ENCODE results near the gene BCL7A.

BCL7A gene

DNA sequence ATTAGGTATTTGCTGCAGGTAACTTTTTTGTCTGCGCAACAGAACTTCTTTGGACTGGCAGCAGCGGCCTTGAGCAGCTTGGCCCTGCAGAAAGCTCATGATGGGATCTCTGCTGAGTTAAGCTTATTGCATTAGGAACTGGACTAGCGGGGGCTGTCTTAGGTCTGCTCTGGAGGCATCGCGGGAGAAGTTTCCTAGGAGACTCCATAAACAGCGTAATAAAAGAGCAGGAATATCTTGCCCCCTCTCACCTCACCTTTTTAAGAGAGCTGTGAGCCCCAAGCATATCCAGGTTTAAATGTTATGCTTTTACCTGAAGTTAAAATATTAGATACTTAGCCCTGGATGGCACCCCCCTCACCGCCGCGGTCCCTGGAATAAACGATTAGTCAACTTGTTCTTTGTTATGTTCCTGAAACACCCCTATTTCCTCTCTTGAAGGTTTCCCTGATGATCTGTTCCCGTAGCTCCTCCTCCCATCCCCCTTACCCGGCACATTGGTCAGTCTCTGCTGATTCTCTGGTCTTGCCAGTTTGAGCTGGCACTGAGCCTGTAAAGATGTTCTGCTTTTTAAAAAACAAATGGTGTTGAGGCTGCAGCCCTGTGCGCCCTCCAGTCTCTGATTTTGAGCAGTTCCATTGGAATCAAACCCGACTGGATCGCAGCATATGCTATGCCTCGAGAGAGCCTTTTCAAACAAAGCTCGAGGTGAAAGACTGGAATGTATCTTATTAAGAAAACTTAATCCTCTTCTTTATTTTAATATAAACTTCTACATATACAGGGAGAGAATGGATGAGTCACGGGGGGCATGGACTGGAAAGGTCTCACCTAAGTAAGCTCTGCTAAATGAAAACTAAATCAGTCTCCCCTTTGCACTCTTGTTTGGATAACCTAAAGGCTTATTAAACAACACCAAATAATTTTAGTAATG lies 58.7 kb downstream of the BCL7A start:
- peak overlapping the region; percentile 65 for H3K4me3 ChIP-seq (ENCODE audit: low read depth, low read length)
- TF ChIP-seq, protein P1, sequence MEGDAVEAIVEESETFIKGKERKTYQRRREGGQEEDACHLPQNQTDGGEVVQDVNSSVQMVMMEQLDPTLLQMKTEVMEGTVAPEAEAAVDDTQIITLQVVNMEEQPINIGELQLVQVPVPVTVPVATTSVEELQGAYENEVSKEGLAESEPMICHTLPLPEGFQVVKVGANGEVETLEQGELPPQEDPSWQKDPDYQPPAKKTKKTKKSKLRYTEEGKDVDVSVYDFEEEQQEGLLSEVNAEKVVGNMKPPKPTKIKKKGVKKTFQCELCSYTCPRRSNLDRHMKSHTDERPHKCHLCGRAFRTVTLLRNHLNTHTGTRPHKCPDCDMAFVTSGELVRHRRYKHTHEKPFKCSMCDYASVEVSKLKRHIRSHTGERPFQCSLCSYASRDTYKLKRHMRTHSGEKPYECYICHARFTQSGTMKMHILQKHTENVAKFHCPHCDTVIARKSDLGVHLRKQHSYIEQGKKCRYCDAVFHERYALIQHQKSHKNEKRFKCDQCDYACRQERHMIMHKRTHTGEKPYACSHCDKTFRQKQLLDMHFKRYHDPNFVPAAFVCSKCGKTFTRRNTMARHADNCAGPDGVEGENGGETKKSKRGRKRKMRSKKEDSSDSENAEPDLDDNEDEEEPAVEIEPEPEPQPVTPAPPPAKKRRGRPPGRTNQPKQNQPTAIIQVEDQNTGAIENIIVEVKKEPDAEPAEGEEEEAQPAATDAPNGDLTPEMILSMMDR (IDR thresholded peaks at IDR 0.05; ENCODE audit: borderline replicate concordance, insufficient read depth, low read depth, low read length): no peak

DNA sequence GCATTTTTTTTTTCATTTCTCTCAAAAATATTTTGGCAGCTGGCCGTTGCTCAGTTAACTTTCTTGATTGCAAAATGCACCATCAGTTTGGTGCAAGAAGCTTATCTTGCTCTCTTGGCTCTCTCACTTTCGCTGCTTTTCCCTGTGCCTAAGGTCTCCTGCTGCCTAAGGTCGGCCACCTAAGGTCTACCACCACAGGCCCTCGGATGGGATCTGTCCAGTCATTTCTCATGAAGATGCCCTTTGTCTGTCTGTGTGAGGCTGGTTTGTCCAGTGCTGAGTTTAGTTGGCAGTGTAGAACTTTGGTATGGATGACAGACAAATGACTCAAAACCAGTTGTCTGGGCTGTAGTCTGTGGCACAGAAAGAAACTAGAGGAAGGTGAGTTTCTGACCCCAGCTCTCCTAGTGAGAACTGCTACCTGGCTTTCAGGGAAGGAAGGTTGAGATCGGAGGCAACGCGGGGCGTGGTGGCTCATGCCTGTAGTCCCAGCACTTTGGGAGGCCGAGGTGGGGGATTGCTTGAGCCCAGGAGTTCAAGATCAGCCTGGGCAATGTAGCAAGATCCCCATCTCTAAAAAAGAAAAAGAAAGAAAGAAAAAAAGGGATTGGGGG lies 59.5 kb downstream of the BCL7A start:
- peak overlapping the region; percentile 65 for H3K4me3 ChIP-seq (ENCODE audit: low read depth, low read length)
- TF ChIP-seq, protein P1 (IDR thresholded peaks at IDR 0.05; ENCODE audit: borderline replicate concordance, insufficient read depth, low read depth, low read length): no peak

DNA sequence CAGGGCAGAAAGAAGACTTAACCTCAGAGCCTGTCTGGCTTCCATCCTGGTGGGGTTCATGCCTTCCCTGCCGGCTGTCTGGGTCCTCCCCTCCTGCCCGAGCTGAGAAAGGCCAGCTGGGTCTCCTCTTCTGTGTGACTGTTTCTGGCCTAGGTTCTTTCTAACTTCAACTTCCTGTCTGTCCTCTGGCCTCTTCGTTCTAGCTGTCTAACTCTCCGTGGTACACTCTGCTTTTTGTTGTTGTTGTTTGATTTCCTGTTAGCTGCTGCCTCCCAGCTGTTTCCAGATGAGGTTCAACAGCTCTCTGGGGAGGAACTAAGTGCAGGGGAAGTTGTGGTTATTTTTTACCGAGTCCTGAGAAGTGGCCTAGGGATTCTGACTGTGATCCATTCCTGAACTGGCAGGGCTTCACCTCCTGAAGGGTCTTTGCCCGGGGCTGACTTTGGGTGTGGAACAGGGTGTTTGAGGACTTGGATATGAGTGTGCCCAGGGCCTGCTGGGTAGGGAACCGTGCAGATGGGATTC lies 60.1 kb downstream of the BCL7A start:
- TF ChIP-seq, protein P1 (IDR thresholded peaks at IDR 0.05; ENCODE audit: borderline replicate concordance, insufficient read depth, low read depth, low read length): no peak
- peak overlapping the region; percentile 65 for H3K4me3 ChIP-seq (ENCODE audit: low read depth, low read length)

DNA sequence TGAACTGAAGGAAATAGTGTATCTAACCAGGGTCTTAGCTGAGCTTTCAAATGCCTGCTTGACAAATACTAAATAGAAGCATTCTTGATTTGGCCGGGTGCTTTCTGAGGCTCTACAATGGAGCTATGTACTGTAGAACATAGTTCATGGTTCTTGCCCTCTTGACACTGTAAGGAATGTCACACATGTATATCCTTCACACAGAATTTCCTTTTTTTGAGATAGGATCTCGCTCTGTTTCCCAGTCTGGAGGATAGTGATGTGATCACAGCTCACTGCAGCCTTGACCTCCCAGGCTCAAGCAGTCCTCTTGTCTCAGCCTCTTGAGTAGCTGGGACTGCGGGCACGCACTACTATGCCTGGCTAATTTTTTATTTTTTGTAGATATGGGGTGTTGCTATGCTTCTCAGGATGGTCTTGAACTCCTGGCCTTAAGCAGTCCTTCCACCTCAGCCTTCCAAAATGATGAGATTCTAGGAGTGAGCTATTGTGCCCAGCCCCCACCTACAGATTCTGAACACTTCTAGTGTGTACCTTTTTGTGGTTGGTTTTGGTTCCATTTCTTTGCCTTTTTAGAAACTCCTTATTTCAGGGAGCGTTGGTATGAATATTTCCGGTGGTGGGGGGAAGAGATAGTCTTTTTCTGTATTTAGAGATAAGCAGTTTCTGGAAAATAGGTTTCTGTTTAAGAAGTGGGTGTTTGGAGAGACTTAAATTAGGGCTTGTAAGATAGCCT lies 61.1 kb downstream of the BCL7A start:
- no peak overlapping the region for H3K4me3 ChIP-seq (ENCODE audit: low read depth, low read length)
- TF ChIP-seq, protein P1 (IDR thresholded peaks at IDR 0.05; ENCODE audit: borderline replicate concordance, insufficient read depth, low read depth, low read length): no peak

DNA sequence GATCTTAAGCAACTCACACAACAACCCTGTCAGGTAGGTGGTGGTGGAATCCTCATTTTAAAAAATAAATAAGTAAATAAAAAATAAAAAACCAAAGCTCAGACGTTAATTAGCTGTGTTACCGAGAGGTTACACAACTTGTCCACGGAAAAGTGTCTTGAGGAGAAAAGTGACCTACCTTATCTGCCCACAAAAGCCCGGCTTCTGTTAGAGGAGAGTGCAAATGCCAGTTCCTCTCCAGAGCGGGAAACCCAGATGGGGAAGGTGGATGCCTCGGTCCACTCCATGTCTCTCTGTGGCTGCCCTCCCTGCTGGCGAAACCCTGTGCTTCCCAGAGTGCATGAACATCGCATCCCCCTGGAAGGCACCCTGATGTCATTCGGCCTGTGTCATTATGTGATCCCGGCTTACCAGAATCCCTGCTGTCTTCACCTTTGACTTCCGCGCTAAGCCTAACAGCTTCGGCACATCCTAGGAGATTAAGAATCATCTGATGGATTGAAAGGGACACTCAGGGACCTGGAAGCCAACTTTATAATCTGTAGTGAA lies 63.2 kb downstream of the BCL7A start:
- TF ChIP-seq, protein P1 (IDR thresholded peaks at IDR 0.05; ENCODE audit: borderline replicate concordance, insufficient read depth, low read depth, low read length): no peak
- no peak overlapping the region for H3K4me3 ChIP-seq (ENCODE audit: low read depth, low read length)

DNA sequence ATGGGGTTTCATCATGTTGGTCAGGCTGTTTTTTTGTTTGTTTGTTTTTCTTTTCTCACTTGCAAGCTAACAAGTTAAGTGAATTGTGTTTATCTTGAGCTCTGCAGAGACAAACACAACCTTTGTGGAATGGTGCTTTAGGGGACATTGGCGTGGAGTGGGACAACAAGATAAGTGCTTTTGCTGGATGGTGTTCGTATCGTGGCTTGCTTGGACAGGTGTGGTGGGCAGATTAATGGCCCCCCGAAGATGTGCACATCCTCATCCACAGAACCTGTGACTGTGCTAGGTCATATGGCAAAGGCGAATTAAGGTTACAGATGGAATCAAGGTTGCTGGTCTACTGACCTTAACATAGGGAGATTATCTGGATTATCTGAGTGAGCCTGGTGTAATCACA lies 63.9 kb downstream of the BCL7A start:
- H3K4me3 ChIP-seq (ENCODE audit: low read depth, low read length): no peak overlapping the region
- TF ChIP-seq, protein P1 (IDR thresholded peaks at IDR 0.05; ENCODE audit: borderline replicate concordance, insufficient read depth, low read depth, low read length): no peak

All from GM12875 (cell line).